ENCODE results near the gene MAPT.

GRCh38 chr17:45852535-45853297 is 41.6 kb upstream of the MAPT start:
- TF ChIP-seq ZNF274 (IDR thresholded peaks at IDR 0.05; ENCODE audit: low read depth, low read length) (no peak), YY1 (IDR thresholded peaks at IDR 0.05; ENCODE audit: insufficient read depth, insufficient read length) (no peak)

All from NT2/D1 (cell line).